GM12878 (cell line): ENCODE measurements around the gene CLCN7. TPM values are rescaled to one million over a fixed set of nuclear protein-coding genes. Genes with fewer than 3 reads are reported as not detected.

Experiments
- ATAC-seq: fragments of 200-7000 bp; cut with Tn5 transposase; 3 replicates; pipeline ENCODE4 v1.9.1; 2020; ENCODE audit warnings: mild to moderate bottlenecking, moderate library complexity
- BruUV-seq: library from RNA; stranded (reverse); fragments of 400-500 nt; replicated peaks from 2 replicates; lab custom pipeline; 2021; lab: Mats Ljungman, UMichigan
- CTCF ChIA-PET: fragments of 300-600 bp; sonication (Branson Sonifier 250); formaldehyde crosslinking; extraction: SDS; loops from one replicate; lab custom pipeline; 2021; ENCODE audit warnings: inconsistent platforms; lab: Yijun Ruan, JAX
- POLR2A ChIA-PET: fragments of 350-600 bp; formaldehyde crosslinking; extraction: SDS; loops from one replicate; lab custom pipeline; 2021; ENCODE audit warnings: inconsistent platforms; lab: Charles Lee
- RAD21 ChIA-PET: fragments of 300-600 bp; sonication (Branson Sonifier 250); formaldehyde crosslinking; loops from one replicate; lab custom pipeline; 2023; ENCODE audit warnings: antibody characterized with exemption; ENCODE audit not compliant: unreplicated experiment; lab: Charles Lee
- SMC1A ChIA-PET: fragments of 300-600 bp; sonication (Branson Sonifier 250); formaldehyde crosslinking; loops from one replicate; lab custom pipeline; 2023; ENCODE audit not compliant: unreplicated experiment, uncharacterized antibody; lab: Charles Lee
- DNase-seq: peaks from one replicate; pipeline ENCODE4 v3.0.0-alpha.2; 2011; ENCODE audit warnings: low read depth, low spot score
- FAIRE-seq: peaks from 3 replicates; lab custom pipeline; 2011; peaks lifted over from hg19 to GRCh38; lab: Jason Lieb, UNC
- H2AFZ ChIP-seq: 2 replicates; pipeline ENCODE4 v1.6.0; 2011; ENCODE audit warnings: low read depth, low read length, control low read depth; ENCODE audit not compliant: control insufficient read depth
- H3K27ac ChIP-seq: 2 replicates; pipeline ENCODE4 v1.5.1; 2011; ENCODE audit warnings: control low read depth; ENCODE audit not compliant: control insufficient read depth, insufficient read depth
- H3K27me3 ChIP-seq, 2 experiments: replicated peaks in 1 of 2; 2 replicates each; pipeline versions ENCODE4 v1.6.0 to v1.6.1; 2011; ENCODE audit warnings: low read length in 1 of 2; ENCODE audit not compliant: control insufficient read depth in 2 of 2, insufficient read depth in 2 of 2
- H3K36me3 ChIP-seq, 2 experiments: 2 replicates each; pipeline ENCODE4 v1.5.1; 2011; ENCODE audit warnings: low read length in 1 of 2; ENCODE audit not compliant: control insufficient read depth in 2 of 2, insufficient read depth in 2 of 2
- H3K4me1 ChIP-seq: 2 replicates; pipeline ENCODE4 v1.6.1; 2011; ENCODE audit warnings: mild to moderate bottlenecking, low read length, moderate library complexity, mixed read lengths; ENCODE audit not compliant: control insufficient read depth, insufficient read depth
- H3K4me2 ChIP-seq: 2 replicates; pipeline ENCODE4 v1.6.0; 2011; ENCODE audit warnings: control low read depth; ENCODE audit not compliant: control insufficient read depth, insufficient read depth
- H3K4me3 ChIP-seq: fragments of 200-600 bp; sonication (generic); 2 replicates; pipeline ENCODE4 v1.5.1; 2016
- H3K79me2 ChIP-seq: 2 replicates; pipeline ENCODE4 v1.6.0; 2011; ENCODE audit warnings: low read length; ENCODE audit not compliant: control insufficient read depth, insufficient read depth
- H3K9ac ChIP-seq: 2 replicates; pipeline ENCODE4 v1.8.0; 2011; ENCODE audit warnings: low read length, control low read depth, mixed read lengths; ENCODE audit not compliant: control insufficient read depth, insufficient read depth
- H3K9me3 ChIP-seq: replicated peaks from 3 replicates; pipeline ENCODE4 v1.5.1; 2011; ENCODE audit warnings: mild to moderate bottlenecking, low read length; ENCODE audit not compliant: control insufficient read depth, insufficient read depth
- H4K20me1 ChIP-seq: 2 replicates; pipeline ENCODE4 v1.6.0; 2011; ENCODE audit not compliant: control insufficient read depth, insufficient read depth
- BCL11A ChIP-seq: IDR thresholded peaks from 2 replicates; pipeline ENCODE4 v1.6.1; 2011; ENCODE audit warnings: low read depth, low read length
- EED ChIP-seq: sonication (generic); IDR thresholded peaks from 2 replicates; pipeline ENCODE4 v1.6.1; 2016; ENCODE audit warnings: antibody characterized with exemption, low read depth
- MXI1 ChIP-seq: fragments of 150-350 bp; IDR thresholded peaks from 2 replicates; pipeline ENCODE4 v1.6.1; 2011; ENCODE audit warnings: low read depth, mild to moderate bottlenecking, inconsistent platforms, low read length, improper control_type of control experiment
- SKIL ChIP-seq: fragments of 450-650 bp; IDR thresholded peaks from 2 replicates; pipeline ENCODE4 v1.6.1; 2017; ENCODE audit warnings: mild to moderate bottlenecking, low read depth, inconsistent platforms; ENCODE audit not compliant: poor library complexity, severe bottlenecking
- ZNF24 ChIP-seq: fragments of 450-650 bp; IDR thresholded peaks from 2 replicates; pipeline ENCODE4 v1.6.1; 2017; ENCODE audit warnings: antibody characterized with exemption, mild to moderate bottlenecking
- whole genome bisulfite sequencing: methylation state at CpG from one replicate; pipeline ENCODE4 v1.1.6; 2016; ENCODE audit warnings: low lambda C conversion rate; ENCODE audit not compliant: insufficient replicate concordance, insufficient coverage; ENCODE audit errors: missing lambda C conversion rate; 5-methylcytosine and 5-hydroxymethylcytosine counted together
- in situ Hi-C: fragments of 300-500 bp; cut with MboI; formaldehyde crosslinking; loops from 9 replicates; pipeline ENCODE4 v1.14.3; 2018; ENCODE audit warnings: mixed read lengths
- intact Hi-C: fragments of 100-400 bp; cut with micrococcal nuclease; formaldehyde crosslinking; loops from one replicate; pipeline ENCODE4 v1.14.2; 2022; ENCODE audit not compliant: unreplicated experiment
- polyA plus RNA-seq, 11 experiments: library from polyadenylated mRNA; depleted of rRNA in 4 of 11; unstranded in 6 of 11; stranded (reverse) in 5 of 11; fragments of >200 nt; fragmentation: Nextera tagmentation in 4 of 11; fragmentation: Illumina TruSeq in 1 of 11; extraction: Ambion mirVana in 4 of 11; extraction: Trizol in 1 of 11; gene quantifications; 1 replicate in 1 of 11; 2 replicates in 10 of 11; pipeline versions ENCODE4 v1.2.1 to v1.2.3, GENCODE V29; 2011 to 2016; ENCODE audit warnings: inconsistent platforms in 2 of 11, missing spikeins in 2 of 11, low read depth in 1 of 11
- total RNA-seq, 4 experiments: library from RNA; depleted of rRNA in 3 of 4; stranded (reverse); fragments of >200 nt in 3 of 4; fragmentation: Illumina TruSeq in 1 of 4; extraction: Trizol in 1 of 4; gene quantifications; 2 replicates each; pipeline versions ENCODE4 v1.2.1 to v1.2.3, GENCODE V29; 2013 to 2021

Gene CLCN7
- total and polyA plus RNA-seq, 10 of the 15 experiments (the other 5 are each of a cell fraction or from before 2014, with no cell fraction given), result 0.04 to 62.5 (median 19.9) TPM

- Histone ChIP-seq H3K27me3 (no peaks in the 10 kb centered on the region), H3K4me2 (no peak overlapping the region), H3K27ac (no peak overlapping the region), H2AFZ (no peak overlapping the region), H3K9me3 (no peaks in the 10 kb centered on the region), H4K20me1 (no peaks in the 10 kb centered on the region), H3K9ac (no peak overlapping the region), H3K4me3 (no peak overlapping the region), H3K36me3 (no peaks in the 10 kb centered on the region), H3K79me2 (no peaks in the 10 kb centered on the region), H3K4me1 (no peaks in the 10 kb centered on the region)
- SMC1A ChIA-PET, result no interaction called here
- TF ChIP-seq BCL11A (no peak), ZNF24 (no peak), EED (no peak), SKIL (no peak), MXI1 (no peak)
- no peak for DNase-seq
- WGBS, result 64% methylated on average over 23 of the region's 27 CpGs
- CTCF ChIA-PET, result no interaction called here
- RAD21 ChIA-PET, result no interaction called here
- ATAC-seq, result no peak
- intact Hi-C loops (no loop called here), in situ Hi-C loops (no loop called here)
- no peak for FAIRE-seq
- BruUV-seq, result no TSS peak
- POLR2A ChIA-PET, result interaction anchor here (0.6 kb wide), 1 partner anchor 253 kb away, joined by 4 read pairs; no protein-coding TSS in a partner anchor
These were observed 35.6 kb downstream of the CLCN7 start for GRCh38 chr16:1439058-1439698.
